ENCODE results near the gene MCHR1.
A peak's percentile ranks its signal among the peaks of the same experiment; 100 is the strongest.
"Not testable (repeated sequence)": the region's sequence is repeated elsewhere in the genome, so short reads cannot be mapped to it uniquely, and the experiment has no call there.

MCHR1 gene, protein sequence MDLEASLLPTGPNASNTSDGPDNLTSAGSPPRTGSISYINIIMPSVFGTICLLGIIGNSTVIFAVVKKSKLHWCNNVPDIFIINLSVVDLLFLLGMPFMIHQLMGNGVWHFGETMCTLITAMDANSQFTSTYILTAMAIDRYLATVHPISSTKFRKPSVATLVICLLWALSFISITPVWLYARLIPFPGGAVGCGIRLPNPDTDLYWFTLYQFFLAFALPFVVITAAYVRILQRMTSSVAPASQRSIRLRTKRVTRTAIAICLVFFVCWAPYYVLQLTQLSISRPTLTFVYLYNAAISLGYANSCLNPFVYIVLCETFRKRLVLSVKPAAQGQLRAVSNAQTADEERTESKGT

DNA sequence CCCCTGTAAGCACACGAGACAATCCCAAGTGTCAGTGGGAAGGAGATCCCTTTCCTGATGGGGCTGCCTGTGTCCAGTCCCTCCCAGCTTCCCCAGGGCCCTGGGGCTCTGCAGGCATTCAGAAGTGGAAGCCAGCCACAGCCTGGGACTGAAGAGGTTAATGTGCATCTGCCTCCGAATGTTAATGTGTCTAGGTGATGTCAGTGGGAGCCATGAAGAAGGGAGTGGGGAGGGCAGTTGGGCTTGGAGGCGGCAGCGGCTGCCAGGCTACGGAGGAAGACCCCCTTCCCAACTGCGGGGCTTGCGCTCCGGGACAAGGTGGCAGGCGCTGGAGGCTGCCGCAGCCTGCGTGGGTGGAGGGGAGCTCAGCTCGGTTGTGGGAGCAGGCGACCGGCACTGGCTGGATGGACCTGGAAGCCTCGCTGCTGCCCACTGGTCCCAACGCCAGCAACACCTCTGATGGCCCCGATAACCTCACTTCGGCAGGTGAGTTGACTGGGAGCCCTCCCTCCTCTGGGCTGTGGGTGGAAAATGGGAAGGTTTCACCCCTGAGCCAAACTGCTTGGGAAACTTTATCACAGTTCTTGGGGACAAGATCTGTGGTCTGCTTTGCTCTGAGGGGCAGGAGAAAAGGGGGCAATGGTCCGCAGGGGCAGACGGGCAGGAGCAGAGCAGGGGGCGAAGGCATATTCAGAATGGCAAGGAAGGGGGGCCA is at the start of gene MCHR1:
MCHR1 (plus strand) TSS at position 236 of the 715 bp plus-strand sequence; CDS start at position 405, 169 bp downstream.
- DNase-seq, result no peak

DNA sequence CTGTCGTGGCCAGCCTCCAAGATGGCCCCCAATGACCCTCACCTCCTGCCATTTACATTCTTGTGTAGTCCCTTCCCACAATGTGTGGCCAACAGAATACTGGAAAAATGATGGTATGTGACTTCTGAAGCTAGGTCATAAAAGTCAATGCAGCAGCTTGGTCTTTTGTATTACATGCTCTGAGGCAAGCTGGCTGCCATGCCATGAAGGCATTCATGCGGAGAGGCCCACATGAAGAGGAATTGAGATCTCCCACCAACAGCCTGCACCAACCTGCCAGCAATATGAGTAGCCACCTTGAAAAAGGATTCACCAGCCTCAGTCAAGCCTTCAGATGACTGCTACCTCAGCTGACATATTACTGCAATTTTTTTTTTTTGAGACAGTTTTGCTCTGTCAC is 47.4 kb upstream of the MCHR1 start:
- DNase-seq, result no peak

DNA sequence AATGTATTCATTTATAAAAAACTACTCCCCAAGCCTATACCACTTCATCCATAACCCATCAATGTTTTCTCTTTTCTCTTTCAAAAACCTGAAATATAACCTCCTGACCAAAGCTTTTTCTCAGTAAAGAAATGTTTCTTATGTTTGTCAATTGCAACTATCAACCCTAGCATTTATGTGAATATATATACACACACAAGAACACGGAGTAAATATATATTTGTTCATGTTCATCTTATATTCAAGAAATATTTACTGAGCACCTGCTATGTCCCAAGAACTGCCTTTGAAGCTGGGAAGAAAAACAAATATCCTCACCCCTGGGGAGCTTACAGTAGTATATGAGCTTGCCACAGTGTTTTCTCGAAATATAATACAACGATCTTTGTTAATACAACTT is 46.2 kb upstream of the MCHR1 start:
- DNase-seq, result no peak

GRCh38 chr22:40634119-40634903 is 45.0 kb upstream of the MCHR1 start:
- DNase-seq, result no peak

GRCh38 chr22:40635043-40635939 is 44.0 kb upstream of the MCHR1 start:
- DNase-seq, result no peak

DNA sequence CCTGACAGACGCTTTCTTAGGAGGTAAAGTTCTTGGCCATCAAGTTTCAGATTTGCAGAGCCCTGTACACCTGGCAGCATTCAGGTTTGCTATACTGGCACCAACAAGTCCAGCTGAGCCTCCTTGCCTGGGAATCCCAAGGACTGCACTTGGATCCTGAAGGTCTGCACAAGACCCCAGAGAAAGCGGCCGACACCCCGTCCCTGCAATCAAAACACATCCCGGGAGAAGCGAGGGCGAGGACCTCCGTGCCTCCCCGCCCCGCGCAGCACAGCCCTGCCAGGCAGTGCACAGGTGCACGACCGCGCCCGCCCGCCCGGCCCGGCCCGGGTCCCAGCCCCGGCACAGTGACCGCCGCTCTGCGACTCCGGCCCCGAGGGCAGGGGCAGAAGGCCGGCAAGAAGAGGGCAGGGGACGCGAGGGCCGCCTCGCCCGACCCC is 43.3 kb upstream of the MCHR1 start:
- no peak for DNase-seq

DNA sequence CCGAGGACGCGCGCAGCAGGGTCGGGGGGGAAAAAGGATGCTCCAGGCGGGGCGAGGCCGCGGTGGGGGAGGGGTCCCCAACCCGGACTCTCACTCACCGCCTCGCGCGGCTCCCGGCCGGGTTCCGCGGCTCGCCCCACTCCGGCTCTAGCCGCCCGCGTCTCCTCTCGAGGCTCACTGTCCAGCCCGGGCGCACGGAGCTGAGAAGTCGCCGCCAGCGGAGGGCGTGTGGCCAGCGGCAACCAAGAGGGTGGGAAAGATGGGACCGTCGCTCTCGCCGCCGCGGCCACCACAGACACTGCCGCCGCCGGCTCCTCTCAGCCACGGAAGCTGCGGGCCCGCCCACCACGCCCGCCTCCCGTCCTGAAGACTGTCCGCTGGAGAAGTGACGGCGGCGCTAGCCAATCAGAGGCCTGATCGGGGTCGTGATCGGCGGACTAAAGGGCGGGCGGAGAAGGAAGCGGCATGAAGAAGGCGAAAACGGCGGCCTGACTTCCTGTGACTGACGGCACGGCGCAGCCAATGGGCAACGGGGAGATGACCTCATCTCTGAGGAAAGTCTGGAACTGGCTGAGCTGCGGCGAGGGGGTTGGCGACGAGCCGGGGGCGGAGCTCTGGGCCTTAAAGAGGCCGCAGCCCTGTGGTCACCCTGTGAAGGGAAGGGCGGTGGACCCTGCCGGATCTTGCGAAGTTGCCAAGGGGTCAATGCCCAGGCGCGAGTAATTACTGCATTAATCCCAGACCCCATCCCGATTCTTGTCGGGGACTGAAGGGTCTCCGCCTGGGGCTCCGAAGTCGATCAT is 42.7 kb upstream of the MCHR1 start, which contains the start of gene MRTFA:
MRTFA (minus strand) TSS at position 340 of the 803 bp plus-strand sequence.
- DNase-seq, result peak; percentile 99

- DNase-seq, result peak; percentile 65
These were observed 41.8 kb upstream of the MCHR1 start for GRCh38 chr22:40637183-40638150.

GRCh38 chr22:40638261-40638660 is 41.0 kb upstream of the MCHR1 start:
- DNase-seq, result no peak

GRCh38 chr22:40641269-40641668 is 38.0 kb upstream of the MCHR1 start:
- DNase-seq, result no peak

DNA sequence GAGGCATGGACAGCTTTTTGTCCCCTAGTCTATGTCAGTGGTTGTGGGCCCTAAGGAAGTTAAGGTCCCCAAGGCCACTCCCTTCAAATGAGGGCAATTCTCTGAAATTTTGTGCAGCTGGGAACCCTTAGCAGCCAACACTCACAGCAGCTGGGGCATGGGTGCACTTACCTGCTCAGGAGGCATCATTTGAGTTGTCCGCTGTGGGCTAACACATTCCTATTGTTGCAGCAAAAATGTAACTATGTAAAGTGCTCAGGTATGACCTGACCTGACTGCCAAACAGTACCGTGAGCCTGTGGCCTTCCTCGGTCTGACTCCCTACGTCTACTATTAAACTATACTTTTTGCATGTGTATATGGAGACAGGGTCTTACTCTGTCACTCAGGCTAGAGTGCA is 37.0 kb upstream of the MCHR1 start:
- DNase-seq, result no peak

DNA sequence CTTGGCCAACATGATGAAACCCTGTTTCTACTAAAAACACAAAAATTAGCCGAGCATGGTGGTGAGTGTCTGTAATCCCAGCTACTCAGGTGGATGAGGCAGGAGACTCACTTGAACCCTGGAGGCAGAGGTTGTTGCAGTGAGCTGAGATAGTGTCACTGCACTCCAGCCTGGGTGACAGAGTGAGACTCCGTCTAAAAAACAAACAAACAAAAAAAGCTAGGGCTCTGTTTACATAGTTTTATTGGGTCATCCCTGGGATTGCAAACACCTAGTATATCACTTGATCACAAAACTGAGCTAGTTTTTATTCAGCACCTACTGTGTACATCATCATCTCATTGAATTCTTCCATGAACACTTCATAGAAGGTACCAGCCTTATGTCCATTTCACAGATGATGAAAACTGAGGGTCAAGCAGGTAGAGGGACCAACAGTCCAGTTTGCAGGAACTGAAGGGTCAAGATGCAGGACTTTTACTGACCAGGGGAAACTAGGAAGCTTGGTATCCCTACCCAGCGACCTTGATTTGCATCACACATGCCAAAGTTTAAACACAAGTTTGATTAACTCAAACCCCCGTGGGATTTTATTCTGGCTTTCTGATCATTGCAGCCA is 33.6 kb upstream of the MCHR1 start:
- no peak for DNase-seq

GRCh38 chr22:40648386-40648785 is 30.9 kb upstream of the MCHR1 start:
- no peak for DNase-seq

- DNase-seq, result no peak
These were observed 28.2 kb upstream of the MCHR1 start for GRCh38 chr22:40651057-40651456.

DNA sequence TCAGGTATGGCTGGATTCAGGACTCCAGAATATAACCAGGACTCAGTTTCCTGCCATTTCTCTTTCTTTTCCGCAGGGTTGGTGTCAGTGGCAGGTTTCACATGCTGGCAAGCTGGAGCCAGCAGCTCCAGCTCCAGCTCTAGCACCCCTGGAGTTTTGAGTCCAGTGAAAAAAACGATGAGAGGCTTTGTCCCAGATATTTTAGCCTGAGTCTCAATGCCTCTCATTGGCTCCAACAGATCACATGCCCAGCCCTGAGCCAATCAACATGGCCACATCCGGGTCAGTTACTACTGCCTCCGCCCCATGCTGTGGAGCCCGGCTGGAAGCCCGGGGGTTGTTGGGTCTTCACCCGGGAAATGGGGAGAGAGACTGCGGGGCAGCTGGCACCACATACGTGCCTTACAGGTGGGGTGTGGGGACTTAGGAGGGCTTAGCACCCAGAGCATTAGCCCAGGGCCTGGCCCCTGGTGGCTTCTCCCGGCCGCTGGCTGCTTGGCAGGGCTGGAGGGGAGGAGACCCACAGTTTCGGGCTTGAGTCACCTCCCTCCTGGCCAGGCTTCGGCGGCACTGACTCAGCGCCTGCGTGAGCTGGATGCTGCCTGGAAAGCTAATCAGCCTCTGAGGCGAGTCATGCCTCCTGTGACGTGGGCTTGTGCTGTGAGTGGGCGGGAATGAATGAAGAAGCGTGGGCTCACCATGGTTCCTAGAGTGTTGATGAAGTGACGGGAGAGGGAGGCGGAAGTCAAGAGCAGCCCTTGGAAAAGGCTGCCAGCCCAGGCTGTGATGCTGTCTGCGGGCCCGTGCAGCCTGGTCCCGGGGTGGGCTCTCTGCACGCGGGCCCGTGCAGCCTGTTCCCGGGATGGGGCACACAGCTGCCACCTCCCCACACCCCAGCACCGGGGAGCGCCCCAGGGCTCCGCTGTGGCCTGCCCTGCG is 27.5 kb upstream of the MCHR1 start:
- DNase-seq, result peak; percentile 71

GRCh38 chr22:40653361-40653760 is 25.9 kb upstream of the MCHR1 start:
- DNase-seq, result no peak

DNA sequence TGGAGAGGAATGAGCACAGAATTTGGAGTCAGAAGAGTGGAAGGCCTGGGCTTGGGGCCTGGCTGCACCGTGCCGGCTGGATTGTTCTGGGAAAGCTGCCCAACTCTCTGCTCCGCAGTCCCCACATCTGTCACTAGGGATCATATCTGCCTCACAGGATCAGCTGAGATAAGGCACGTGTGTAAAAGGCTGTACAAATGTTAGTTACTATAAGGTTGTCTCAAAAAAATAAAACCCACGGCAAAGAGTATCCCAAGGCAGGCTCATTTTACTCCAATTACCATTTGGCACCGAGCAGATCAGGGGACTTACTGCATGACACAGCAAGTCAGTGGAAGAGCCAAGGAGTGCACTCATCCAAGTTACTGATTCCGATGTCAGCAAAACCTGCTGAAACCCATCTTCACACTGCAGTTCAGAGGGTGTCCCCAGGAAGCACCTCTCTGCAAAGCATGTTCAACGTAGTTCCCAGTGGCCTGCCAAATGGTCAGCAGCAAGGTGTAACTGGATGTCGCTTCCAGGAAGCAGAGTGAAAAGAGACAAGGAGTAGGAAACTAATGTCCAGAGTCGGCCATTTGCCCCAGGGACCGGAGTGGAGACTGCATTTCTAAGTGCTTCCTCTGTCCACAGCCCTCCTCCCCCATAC is 24.6 kb upstream of the MCHR1 start:
- DNase-seq, result no peak

DNA sequence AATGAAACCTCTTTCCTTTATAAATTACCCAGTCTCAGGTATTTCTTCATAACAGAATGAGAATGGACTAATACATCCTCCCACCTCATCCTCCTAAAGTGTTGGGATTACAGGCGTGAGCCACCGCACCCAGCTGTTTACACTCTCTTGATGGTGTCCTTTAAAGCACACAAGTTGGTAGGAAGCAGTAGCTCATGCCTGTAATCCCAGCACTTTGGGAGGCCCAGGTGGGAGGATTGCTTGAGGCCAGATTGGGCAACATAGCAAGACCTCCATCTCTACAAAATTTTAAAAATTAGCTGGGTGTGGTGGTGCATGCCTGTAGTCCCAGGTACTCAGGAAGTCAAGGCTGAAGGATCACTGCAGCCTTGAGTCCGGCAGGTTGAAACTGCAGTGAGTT is 23.3 kb upstream of the MCHR1 start:
- not testable (repeated sequence) for DNase-seq

Data from activated CD4-positive, CD25-positive, alpha-beta regulatory T cell treated with anti-CD3 and anti-CD28 coated beads, Interleukin-2, amount 50 U/mL, for 72 hours (primary cell).